ENCODE results near the gene FCRLA.

GRCh38 chr1:161705537-161705936 is 1.5 kb upstream of the FCRLA start:
- TF ChIP-seq, protein P1, sequence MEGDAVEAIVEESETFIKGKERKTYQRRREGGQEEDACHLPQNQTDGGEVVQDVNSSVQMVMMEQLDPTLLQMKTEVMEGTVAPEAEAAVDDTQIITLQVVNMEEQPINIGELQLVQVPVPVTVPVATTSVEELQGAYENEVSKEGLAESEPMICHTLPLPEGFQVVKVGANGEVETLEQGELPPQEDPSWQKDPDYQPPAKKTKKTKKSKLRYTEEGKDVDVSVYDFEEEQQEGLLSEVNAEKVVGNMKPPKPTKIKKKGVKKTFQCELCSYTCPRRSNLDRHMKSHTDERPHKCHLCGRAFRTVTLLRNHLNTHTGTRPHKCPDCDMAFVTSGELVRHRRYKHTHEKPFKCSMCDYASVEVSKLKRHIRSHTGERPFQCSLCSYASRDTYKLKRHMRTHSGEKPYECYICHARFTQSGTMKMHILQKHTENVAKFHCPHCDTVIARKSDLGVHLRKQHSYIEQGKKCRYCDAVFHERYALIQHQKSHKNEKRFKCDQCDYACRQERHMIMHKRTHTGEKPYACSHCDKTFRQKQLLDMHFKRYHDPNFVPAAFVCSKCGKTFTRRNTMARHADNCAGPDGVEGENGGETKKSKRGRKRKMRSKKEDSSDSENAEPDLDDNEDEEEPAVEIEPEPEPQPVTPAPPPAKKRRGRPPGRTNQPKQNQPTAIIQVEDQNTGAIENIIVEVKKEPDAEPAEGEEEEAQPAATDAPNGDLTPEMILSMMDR (IDR thresholded peaks at IDR 0.05), result no peak
- TF ChIP-seq CREM (CRISPR knock-in tag; IDR thresholded peaks at IDR 0.05) (no peak), EMX1 (CRISPR knock-in tag; IDR thresholded peaks at IDR 0.05) (no peak), FOXP1 (CRISPR knock-in tag; IDR thresholded peaks at IDR 0.05; ENCODE audit: borderline replicate concordance) (no peak), SP1 (CRISPR knock-in tag; conservative IDR thresholded peaks at IDR 0.05) (no peak), NFE2L1 (CRISPR knock-in tag; IDR thresholded peaks at IDR 0.05) (no peak), FOXK1 (CRISPR knock-in tag; IDR thresholded peaks at IDR 0.05) (no peak), ETV6 (CRISPR knock-in tag; IDR thresholded peaks at IDR 0.05) (no peak), ZNF512 (CRISPR knock-in tag; IDR thresholded peaks at IDR 0.05; ENCODE audit: borderline replicate concordance) (no peak), ZNF263 (CRISPR knock-in tag; IDR thresholded peaks at IDR 0.05; ENCODE audit: low read depth) (no peak)
- TF ChIP-seq, protein P2, sequence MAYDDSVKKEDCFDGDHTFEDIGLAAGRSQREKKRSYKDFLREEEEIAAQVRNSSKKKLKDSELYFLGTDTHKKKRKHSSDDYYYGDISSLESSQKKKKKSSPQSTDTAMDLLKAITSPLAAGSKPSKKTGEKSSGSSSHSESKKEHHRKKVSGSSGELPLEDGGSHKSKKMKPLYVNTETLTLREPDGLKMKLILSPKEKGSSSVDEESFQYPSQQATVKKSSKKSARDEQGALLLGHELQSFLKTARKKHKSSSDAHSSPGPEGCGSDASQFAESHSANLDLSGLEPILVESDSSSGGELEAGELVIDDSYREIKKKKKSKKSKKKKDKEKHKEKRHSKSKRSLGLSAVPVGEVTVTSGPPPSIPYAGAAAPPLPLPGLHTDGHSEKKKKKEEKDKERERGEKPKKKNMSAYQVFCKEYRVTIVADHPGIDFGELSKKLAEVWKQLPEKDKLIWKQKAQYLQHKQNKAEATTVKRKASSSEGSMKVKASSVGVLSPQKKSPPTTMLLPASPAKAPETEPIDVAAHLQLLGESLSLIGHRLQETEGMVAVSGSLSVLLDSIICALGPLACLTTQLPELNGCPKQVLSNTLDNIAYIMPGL (CRISPR knock-in tag; IDR thresholded peaks at IDR 0.05), result no peak
- TF ChIP-seq, protein P3, sequence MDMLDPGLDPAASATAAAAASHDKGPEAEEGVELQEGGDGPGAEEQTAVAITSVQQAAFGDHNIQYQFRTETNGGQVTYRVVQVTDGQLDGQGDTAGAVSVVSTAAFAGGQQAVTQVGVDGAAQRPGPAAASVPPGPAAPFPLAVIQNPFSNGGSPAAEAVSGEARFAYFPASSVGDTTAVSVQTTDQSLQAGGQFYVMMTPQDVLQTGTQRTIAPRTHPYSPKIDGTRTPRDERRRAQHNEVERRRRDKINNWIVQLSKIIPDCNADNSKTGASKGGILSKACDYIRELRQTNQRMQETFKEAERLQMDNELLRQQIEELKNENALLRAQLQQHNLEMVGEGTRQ (CRISPR knock-in tag; IDR thresholded peaks at IDR 0.05), result no peak
- TF ChIP-seq, protein P4, sequence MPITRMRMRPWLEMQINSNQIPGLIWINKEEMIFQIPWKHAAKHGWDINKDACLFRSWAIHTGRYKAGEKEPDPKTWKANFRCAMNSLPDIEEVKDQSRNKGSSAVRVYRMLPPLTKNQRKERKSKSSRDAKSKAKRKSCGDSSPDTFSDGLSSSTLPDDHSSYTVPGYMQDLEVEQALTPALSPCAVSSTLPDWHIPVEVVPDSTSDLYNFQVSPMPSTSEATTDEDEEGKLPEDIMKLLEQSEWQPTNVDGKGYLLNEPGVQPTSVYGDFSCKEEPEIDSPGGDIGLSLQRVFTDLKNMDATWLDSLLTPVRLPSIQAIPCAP (CRISPR knock-in tag; IDR thresholded peaks at IDR 0.05), result no peak
- TF ChIP-seq, protein P5, sequence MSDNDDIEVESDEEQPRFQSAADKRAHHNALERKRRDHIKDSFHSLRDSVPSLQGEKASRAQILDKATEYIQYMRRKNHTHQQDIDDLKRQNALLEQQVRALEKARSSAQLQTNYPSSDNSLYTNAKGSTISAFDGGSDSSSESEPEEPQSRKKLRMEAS (CRISPR knock-in tag; IDR thresholded peaks at IDR 0.05), result no peak
